Measurements from ENCODE around the gene LNX2. TPM values are rescaled to one million over a fixed set of nuclear protein-coding genes. Genes with fewer than 3 reads are reported as not detected.

Gene LNX2
- total RNA-seq, 2 donors from 2014 or later: 13.9 to 15.6 TPM

GRCh38 chr13:27665761-27666160 lies 45.4 kb upstream of the LNX2 start:
- Mint-ChIP-seq H3K27ac (no peak overlapping the region), H3K4me1 (no peaks in the 10 kb centered on the region), H3K36me3 (ENCODE audit: low read depth) (peaks cover 10% of the 10 kb centered on the region), H3K27me3 (ENCODE audit: insufficient read depth) (no peaks in the 10 kb centered on the region), H3K9me3 (no peaks in the 10 kb centered on the region), H3K4me3 (no peak overlapping the region)
- Histone ChIP-seq H3K36me3 (ENCODE audit: control insufficient read depth, insufficient read depth, low read length) (peaks cover 3% of the 10 kb centered on the region), H3K4me3 (ENCODE audit: low read length) (no peak overlapping the region), H3K27ac (ENCODE audit: low read depth, low read length) (no peak overlapping the region), H3K9me3 (ENCODE audit: control insufficient read depth, low read length) (no peaks in the 10 kb centered on the region), H3K9ac (ENCODE audit: extremely low read depth, low read length, poor library complexity, severe bottlenecking) (no peak overlapping the region), H3K4me1 (ENCODE audit: control insufficient read depth, insufficient read depth, low read length) (no peaks in the 10 kb centered on the region), H3K27me3 (ENCODE audit: control insufficient read depth, insufficient read depth, low read length, poor library complexity, severe bottlenecking) (no peaks in the 10 kb centered on the region)
- DNase-seq: no peak
- 93 to 100% methylated on average over 5 to 19 of the region's 19 CpGs for WGBS, 2 experiments (ENCODE audit: insufficient coverage in 1 of 2, insufficient read length in 1 of 2)
- no peak for TF ChIP-seq CTCF (conservative IDR thresholded peaks at IDR 0.05)

- H3K36me3 Mint-ChIP-seq (ENCODE audit: low read depth): peaks cover 10% of the 10 kb centered on the region
- Histone ChIP-seq H3K4me1 (ENCODE audit: control insufficient read depth, insufficient read depth, low read length) (no peaks in the 10 kb centered on the region), H3K9me3 (ENCODE audit: control insufficient read depth, low read length) (no peaks in the 10 kb centered on the region), H3K36me3 (ENCODE audit: control insufficient read depth, insufficient read depth, low read length) (peaks cover 3% of the 10 kb centered on the region), H3K27me3 (ENCODE audit: control insufficient read depth, insufficient read depth, low read length, poor library complexity, severe bottlenecking) (no peaks in the 10 kb centered on the region), H3K9ac (ENCODE audit: extremely low read depth, low read length, poor library complexity, severe bottlenecking) (no peak overlapping the region), H3K27ac (ENCODE audit: low read depth, low read length) (no peak overlapping the region), H3K4me3 (ENCODE audit: low read length) (no peak overlapping the region)
- peak; percentile 65 for TF ChIP-seq CTCF (conservative IDR thresholded peaks at IDR 0.05)
- DNase-seq: no peak
- no peak overlapping the region for H3K27ac Mint-ChIP-seq
- no peaks in the 10 kb centered on the region for H3K9me3 Mint-ChIP-seq
- no peak overlapping the region for H3K4me3 Mint-ChIP-seq
- WGBS, 2 experiments (ENCODE audit: insufficient coverage in 1 of 2, insufficient read length in 1 of 2): 74 to 78% methylated on average over 3 of the region's 3 CpGs
- no peaks in the 10 kb centered on the region for H3K4me1 Mint-ChIP-seq
- H3K27me3 Mint-ChIP-seq (ENCODE audit: insufficient read depth): no peaks in the 10 kb centered on the region
These were observed 45.0 kb upstream of the LNX2 start for GRCh38 chr13:27665333-27665732.

GRCh38 chr13:27663947-27664346 lies 43.6 kb upstream of the LNX2 start:
- peak; percentile 32 for TF ChIP-seq CTCF (conservative IDR thresholded peaks at IDR 0.05)
- Histone ChIP-seq H3K36me3 (ENCODE audit: control insufficient read depth, insufficient read depth, low read length) (peaks cover 3% of the 10 kb centered on the region), H3K9me3 (ENCODE audit: control insufficient read depth, low read length) (no peaks in the 10 kb centered on the region), H3K9ac (ENCODE audit: extremely low read depth, low read length, poor library complexity, severe bottlenecking) (no peak overlapping the region), H3K27me3 (ENCODE audit: control insufficient read depth, insufficient read depth, low read length, poor library complexity, severe bottlenecking) (no peaks in the 10 kb centered on the region), H3K27ac (ENCODE audit: low read depth, low read length) (no peak overlapping the region), H3K4me1 (ENCODE audit: control insufficient read depth, insufficient read depth, low read length) (no peaks in the 10 kb centered on the region), H3K4me3 (ENCODE audit: low read length) (no peak overlapping the region)
- H3K27me3 Mint-ChIP-seq (ENCODE audit: insufficient read depth): no peaks in the 10 kb centered on the region
- H3K36me3 Mint-ChIP-seq (ENCODE audit: low read depth): peaks cover 10% of the 10 kb centered on the region
- no peak overlapping the region for H3K4me3 Mint-ChIP-seq
- DNase-seq: peak; percentile 64
- WGBS, 2 experiments (ENCODE audit: insufficient coverage in 1 of 2, insufficient read length in 1 of 2): 74 to 86% methylated on average over 8 of the region's 8 CpGs
- no peak overlapping the region for H3K27ac Mint-ChIP-seq
- H3K9me3 Mint-ChIP-seq: no peaks in the 10 kb centered on the region
- peaks cover 6% of the 10 kb centered on the region for H3K4me1 Mint-ChIP-seq

All from endodermal cell (in vitro differentiated cells).